ENCODE measurements around the gene FPGS. TPM values are rescaled to one million over a fixed set of nuclear protein-coding genes. Genes with fewer than 3 reads are reported as not detected.
"Not testable (repeated sequence)": the region's sequence is repeated elsewhere in the genome, so short reads cannot be mapped to it uniquely, and the experiment has no call there.

Gene FPGS
- total RNA-seq, 4 donors from 2014 or later = 38.2 to 52.0 (median 47.0) TPM

DNA sequence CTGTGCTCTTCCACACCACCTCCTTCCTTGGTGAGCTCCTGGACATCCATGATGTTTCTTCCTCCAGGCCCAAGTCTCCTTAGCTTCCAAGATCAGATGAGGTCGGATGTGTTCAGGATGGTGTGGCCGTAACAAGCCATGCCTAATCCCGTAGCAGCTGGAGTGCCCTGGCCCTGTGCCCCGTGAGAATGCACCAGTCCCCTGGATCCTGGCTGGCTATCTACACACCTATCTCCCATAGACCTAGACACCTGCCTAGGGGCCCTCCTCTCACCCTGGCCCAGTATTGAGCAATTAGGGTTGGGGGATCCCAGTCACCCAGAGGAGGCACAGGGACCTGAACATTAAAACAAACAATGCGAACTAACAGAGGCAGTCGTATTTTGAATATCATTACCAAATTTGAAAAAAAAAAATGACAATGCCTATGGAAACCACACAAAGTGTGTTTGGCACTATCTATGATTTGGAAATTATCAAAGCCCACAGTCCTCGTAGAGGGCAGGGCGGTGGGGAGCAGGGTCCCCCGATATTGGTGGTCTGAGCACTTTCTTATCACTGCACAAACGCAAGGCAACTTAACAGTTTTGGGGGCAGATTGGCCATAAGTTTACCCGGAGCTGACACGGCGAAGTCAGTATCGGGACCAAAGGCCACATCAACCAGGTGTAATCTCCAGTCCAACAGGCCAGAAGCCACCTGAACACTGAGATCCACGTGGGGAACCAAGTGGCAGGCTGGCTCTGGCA is 38.6 kb downstream of the FPGS start:
- no peaks in the 10 kb centered on the region for H3K36me3 ChIP-seq
- intact Hi-C loops (cut with DNase I) = no loop called here
- 83% methylated on average over 11 to 15 of the region's 15 CpGs for WGBS, 2 donors
- TF ChIP-seq POLR2A (IDR thresholded peaks at IDR 0.05) = no peak
- TF ChIP-seq, protein P1, sequence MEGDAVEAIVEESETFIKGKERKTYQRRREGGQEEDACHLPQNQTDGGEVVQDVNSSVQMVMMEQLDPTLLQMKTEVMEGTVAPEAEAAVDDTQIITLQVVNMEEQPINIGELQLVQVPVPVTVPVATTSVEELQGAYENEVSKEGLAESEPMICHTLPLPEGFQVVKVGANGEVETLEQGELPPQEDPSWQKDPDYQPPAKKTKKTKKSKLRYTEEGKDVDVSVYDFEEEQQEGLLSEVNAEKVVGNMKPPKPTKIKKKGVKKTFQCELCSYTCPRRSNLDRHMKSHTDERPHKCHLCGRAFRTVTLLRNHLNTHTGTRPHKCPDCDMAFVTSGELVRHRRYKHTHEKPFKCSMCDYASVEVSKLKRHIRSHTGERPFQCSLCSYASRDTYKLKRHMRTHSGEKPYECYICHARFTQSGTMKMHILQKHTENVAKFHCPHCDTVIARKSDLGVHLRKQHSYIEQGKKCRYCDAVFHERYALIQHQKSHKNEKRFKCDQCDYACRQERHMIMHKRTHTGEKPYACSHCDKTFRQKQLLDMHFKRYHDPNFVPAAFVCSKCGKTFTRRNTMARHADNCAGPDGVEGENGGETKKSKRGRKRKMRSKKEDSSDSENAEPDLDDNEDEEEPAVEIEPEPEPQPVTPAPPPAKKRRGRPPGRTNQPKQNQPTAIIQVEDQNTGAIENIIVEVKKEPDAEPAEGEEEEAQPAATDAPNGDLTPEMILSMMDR (IDR thresholded peaks at IDR 0.05) = no peak
- H3K4me1 ChIP-seq = peaks cover 18 to 73% (median 32%) of the 10 kb centered on the region in 3 donors
- H3K27me3 ChIP-seq = no peaks in the 10 kb centered on the region
- no peaks in the 10 kb centered on the region for H3K9me3 ChIP-seq
- no peak for DNase-seq
- peak overlapping the region in 2 of 4 donors; percentile 5 to 90 for H3K27ac ChIP-seq
- H3K4me3 ChIP-seq = no peak overlapping the region

DNA sequence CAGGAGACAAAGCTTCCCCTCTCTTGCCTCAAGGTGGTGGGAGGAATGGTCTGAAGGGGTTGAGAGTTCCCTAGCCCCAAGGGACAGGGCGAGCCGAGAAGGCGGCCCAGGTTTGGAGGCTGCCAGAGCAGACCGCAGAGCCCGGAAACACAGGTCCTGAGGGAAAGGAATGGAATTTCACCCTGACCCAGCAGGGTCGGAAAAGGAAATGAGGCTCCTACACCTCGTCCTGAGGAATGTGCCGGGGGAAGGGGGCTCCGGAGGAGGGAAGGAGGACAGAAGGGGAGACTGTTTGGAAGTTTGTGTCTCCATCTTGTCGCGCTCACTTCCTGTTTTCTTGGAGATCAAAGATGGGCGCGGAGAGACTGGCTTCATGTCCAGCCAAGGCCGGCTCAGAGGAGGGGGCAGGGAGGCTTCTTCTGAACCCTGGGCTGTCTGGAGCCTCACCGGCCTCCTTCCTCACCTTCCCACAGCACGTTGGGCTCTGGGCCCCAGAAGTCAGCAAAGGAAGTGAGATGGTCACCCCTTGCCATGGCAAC is 42.2 kb downstream of the FPGS start:
- WGBS, 2 donors = 78 to 79% methylated on average over 5 to 11 of the region's 16 CpGs
- no peak for TF ChIP-seq POLR2A (IDR thresholded peaks at IDR 0.05)
- TF ChIP-seq, protein P1 (IDR thresholded peaks at IDR 0.05) = no peak
- Histone ChIP-seq H3K4me3 (no peak overlapping the region), H3K27ac (peak overlapping the region in 3 of 4 donors; percentile 55 to 80 (median 68)), H3K36me3 (peaks cover 0 to 4% (median 0%) of the 10 kb centered on the region in 3 donors), H3K9me3 (peaks cover 0 to 17% (median 5%) of the 10 kb centered on the region in 3 donors), H3K4me1 (peaks cover 0 to 55% (median 16%) of the 10 kb centered on the region in 3 donors), H3K27me3 (no peaks in the 10 kb centered on the region)
- no peak for DNase-seq
- intact Hi-C loops (cut with DNase I) = no loop called here

DNA sequence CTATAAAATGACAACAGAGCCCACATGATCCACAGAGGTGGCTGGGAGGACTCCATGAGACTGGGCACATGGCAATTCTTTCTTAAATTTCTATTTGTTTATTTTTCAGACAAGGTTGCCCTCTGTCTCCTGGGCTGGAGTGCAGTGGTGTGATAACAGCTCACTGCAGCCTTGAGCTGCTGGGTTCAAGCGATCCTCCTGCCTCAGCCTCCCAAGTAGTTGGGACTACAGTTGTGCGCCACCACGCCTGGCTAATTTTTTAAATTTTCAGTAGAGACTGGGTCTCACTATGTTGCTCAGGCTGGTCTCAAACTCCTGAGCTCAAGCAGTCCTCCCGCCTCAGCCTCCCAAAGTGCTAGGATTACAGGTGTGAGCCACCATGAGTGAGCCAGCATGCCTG is 42.9 kb downstream of the FPGS start:
- H3K4me3 ChIP-seq = peak overlapping the region in 1 of 4 donors; percentile 5
- H3K4me1 ChIP-seq = peaks cover 0 to 47% (median 16%) of the 10 kb centered on the region in 3 donors
- peaks cover 0 to 18% (median 5%) of the 10 kb centered on the region in 3 donors for H3K9me3 ChIP-seq
- 97 to 100% methylated on average over 4 of the region's 4 CpGs for WGBS, 2 donors
- H3K36me3 ChIP-seq; intact Hi-C loops (cut with DNase I); DNase-seq; H3K27me3 ChIP-seq: not testable (repeated sequence)
- peak overlapping the region; percentile 22 to 80 (median 62) for H3K27ac ChIP-seq

DNA sequence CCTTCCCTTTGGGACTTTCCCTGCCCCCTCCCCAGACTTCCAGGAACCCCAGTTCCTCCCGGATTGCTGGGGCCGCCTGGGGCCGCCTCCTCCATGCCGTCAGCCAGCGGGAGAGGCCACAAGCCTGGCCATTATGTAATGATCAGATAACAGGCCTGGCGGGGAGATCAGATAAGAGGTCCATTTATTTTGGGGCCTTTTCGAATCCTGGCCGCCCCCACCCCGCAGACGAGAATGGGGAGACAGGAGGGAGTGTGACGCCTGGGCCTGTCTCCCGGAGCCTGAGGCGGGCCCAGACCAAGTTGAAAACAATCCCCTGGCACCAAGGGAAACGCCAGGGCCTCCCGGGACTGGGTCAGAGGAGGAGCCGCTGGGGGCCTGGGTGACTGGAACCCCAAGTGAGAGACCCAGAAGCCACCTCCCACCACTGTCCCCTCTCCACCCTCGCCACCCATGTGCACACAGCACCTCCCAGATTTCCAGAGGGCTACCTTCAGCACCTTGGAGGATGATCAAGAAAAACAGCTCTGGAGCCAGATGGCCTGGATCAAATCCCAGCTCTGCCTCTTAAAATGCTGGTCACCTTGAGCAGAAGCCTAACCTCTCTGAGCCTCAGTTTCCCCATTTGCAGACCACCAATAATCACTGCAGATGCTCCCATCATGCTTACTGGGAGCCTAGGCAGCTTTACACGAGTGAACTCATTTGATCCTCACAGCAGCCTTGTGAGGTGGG is 43.9 kb downstream of the FPGS start:
- peaks cover 0 to 47% (median 16%) of the 10 kb centered on the region in 3 donors for H3K4me1 ChIP-seq
- H3K9me3 ChIP-seq = peaks cover 0 to 18% (median 5%) of the 10 kb centered on the region in 3 donors
- peak overlapping the region; percentile 22 to 80 (median 60) for H3K27ac ChIP-seq
- 4 to 100% methylated on average over 1 to 4 of the region's 18 CpGs for WGBS, 2 donors
- H3K4me3 ChIP-seq = peak overlapping the region in 2 of 4 donors; percentile 5 to 40
- no peak for DNase-seq
- H3K36me3 ChIP-seq = peaks cover 0 to 4% (median 0%) of the 10 kb centered on the region in 3 donors
- no peak for TF ChIP-seq POLR2A (IDR thresholded peaks at IDR 0.05)
- TF ChIP-seq, protein P1 (IDR thresholded peaks at IDR 0.05) = no peak
- intact Hi-C loops (cut with DNase I) = no loop called here
- no peaks in the 10 kb centered on the region for H3K27me3 ChIP-seq

DNA sequence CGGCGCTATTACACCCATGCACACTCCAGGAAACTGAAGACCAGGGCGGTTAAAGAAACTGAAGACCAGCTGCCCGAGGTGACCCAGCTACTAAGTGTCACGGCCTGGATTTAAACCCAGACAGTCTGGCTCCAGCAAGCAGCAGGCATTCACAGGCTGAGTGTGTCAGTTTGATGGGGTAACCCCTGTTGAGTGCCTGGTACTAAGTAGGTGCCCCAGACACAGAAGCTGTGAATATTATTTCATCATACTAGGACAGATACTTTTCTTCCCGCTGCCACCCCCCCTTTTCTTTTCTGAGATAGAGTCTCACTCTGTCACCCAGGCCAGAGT is 44.5 kb downstream of the FPGS start:
- H3K4me3 ChIP-seq = peak overlapping the region in 2 of 4 donors; percentile 5 to 40
- H3K27ac ChIP-seq = peak overlapping the region in 3 of 4 donors; percentile 52 to 80 (median 68)

More for the DNA sequence above, 44.5 kb downstream of the FPGS start:
- Histone ChIP-seq H3K36me3 (peaks cover 0 to 4% (median 0%) of the 10 kb centered on the region in 3 donors), H3K4me1 (peaks cover 0 to 52% (median 16%) of the 10 kb centered on the region in 3 donors), H3K27me3 (no peaks in the 10 kb centered on the region), H3K9me3 (peaks cover 0 to 18% (median 5%) of the 10 kb centered on the region in 3 donors)
- no peak for DNase-seq
- WGBS, 2 donors = 45 to 61% methylated on average over 3 to 6 of the region's 6 CpGs
- intact Hi-C loops (cut with DNase I) = no loop called here
- TF ChIP-seq, protein P1 (IDR thresholded peaks at IDR 0.05) = no peak
- TF ChIP-seq POLR2A (IDR thresholded peaks at IDR 0.05) = no peak
